Glomerular visceral epithelial cell (primary cell): Measurements from ENCODE around the gene NRG4.
A peak's percentile ranks its signal among the peaks of the same experiment; 100 is the strongest.
"Not testable (repeated sequence)": the region's sequence is repeated elsewhere in the genome, so short reads cannot be mapped to it uniquely, and the experiment has no call there.

Source experiments
- DNase-seq: peaks from one replicate; pipeline ENCODE4 v3.0.0-alpha.2; 2016; ENCODE audit errors: extremely low spot score

NRG4 gene

GRCh38 chr15:75994220-75994619, 18.0 kb downstream of the NRG4 start:
- no peak for DNase-seq

GRCh38 chr15:75992897-75993296, 19.3 kb downstream of the NRG4 start:
- DNase-seq = no peak

- no peak for DNase-seq
Measured at GRCh38 chr15:75989875-75990274, 22.3 kb downstream of the NRG4 start.

GRCh38 chr15:75989045-75989444, 23.2 kb downstream of the NRG4 start:
- no peak for DNase-seq

- DNase-seq = no peak
Measured at GRCh38 chr15:75985971-75986370, 26.3 kb downstream of the NRG4 start.

- not testable (repeated sequence) for DNase-seq
Measured at GRCh38 chr15:75984706-75985105, 27.5 kb downstream of the NRG4 start.

- no peak for DNase-seq
Measured at GRCh38 chr15:75982468-75982867, 29.8 kb downstream of the NRG4 start.

GRCh38 chr15:75981149-75981815, 30.9 kb downstream of the NRG4 start:
- no peak for DNase-seq

- not testable (repeated sequence) for DNase-seq
Measured at GRCh38 chr15:75976766-75977165, 35.5 kb downstream of the NRG4 start.

- no peak for DNase-seq
Measured at GRCh38 chr15:75966073-75966472, 46.2 kb downstream of the NRG4 start.

- no peak for DNase-seq
Measured at GRCh38 chr15:75961331-75961730, 50.9 kb downstream of the NRG4 start.

GRCh38 chr15:75955720-75956119, 56.5 kb downstream of the NRG4 start:
- DNase-seq = no peak

- no peak for DNase-seq
Measured at GRCh38 chr15:75952525-75952924, 59.7 kb downstream of the NRG4 start.

GRCh38 chr15:75948761-75949296, 63.4 kb downstream of the NRG4 start:
- no peak for DNase-seq

- DNase-seq = peak; percentile 52
Measured at GRCh38 chr15:75947092-75947491, 65.1 kb downstream of the NRG4 start.

- DNase-seq = peak; percentile 21
Measured at GRCh38 chr15:75945953-75946352, 66.3 kb downstream of the NRG4 start.

GRCh38 chr15:75943713-75944215, 68.5 kb downstream of the NRG4 start:
- no peak for DNase-seq

- no peak for DNase-seq
Measured at GRCh38 chr15:75943246-75943645, 69.0 kb downstream of the NRG4 start.

GRCh38 chr15:75942464-75942863, 69.8 kb downstream of the NRG4 start:
- DNase-seq = no peak

GRCh38 chr15:75930866-75931265, 81.4 kb downstream of the NRG4 start:
- no peak for DNase-seq

- no peak for DNase-seq
Measured at GRCh38 chr15:75929799-75930565, 82.2 kb downstream of the NRG4 start.

GRCh38 chr15:75928680-75929608, 83.3 kb downstream of the NRG4 start:
- no peak for DNase-seq
